LNCAP (cell line): ENCODE data around the gene TIGD2.
A peak's percentile ranks its signal among the peaks of the same experiment; 100 is the strongest.

Experiments used
- CTCF ChIP-seq: fragments of 450-650 bp; IDR thresholded peaks from 2 replicates; pipeline ENCODE4 v1.5.1; 2017; ENCODE audit warnings: mild to moderate bottlenecking

TIGD2 gene

GRCh38 chr4:89164400-89164799, 53.1 kb downstream of the TIGD2 start:
- peak; percentile 62 for TF ChIP-seq CTCF
